IMR-90 (cell line): ENCODE measurements around the gene TBC1D22A. TPM values are rescaled to one million over a fixed set of nuclear protein-coding genes. Genes with fewer than 3 reads are reported as not detected.

Experiments used
- ATAC-seq: fragments of 200-7000 bp; cut with Tn5 transposase; 2 replicates; pipeline ENCODE4 v1.9.1; 2020; ENCODE audit warnings: low read depth, mild to moderate bottlenecking, moderate library complexity
- BruUV-seq: library from RNA; stranded (reverse); fragments of 400-500 nt; replicated peaks from 2 replicates; lab custom pipeline; 2021; lab: Mats Ljungman, UMichigan
- CTCF ChIA-PET: fragments of 300-600 bp; formaldehyde crosslinking; extraction: SDS; loops from one replicate; lab custom pipeline; 2021; ENCODE audit warnings: antibody characterized with exemption; lab: Yijun Ruan, JAX
- POLR2A ChIA-PET: fragments of 300-600 bp; sonication (Branson Sonifier 250); formaldehyde crosslinking; loops from one replicate; lab custom pipeline; 2022; ENCODE audit warnings: antibody characterized with exemption; ENCODE audit not compliant: unreplicated experiment; lab: Charles Lee
- DNase-seq: peaks from one replicate; pipeline ENCODE4 v3.0.0; 2013
- H2AFZ ChIP-seq: replicated peaks from 2 replicates; pipeline ENCODE3; 2013; ENCODE audit warnings: low read length, mild to moderate bottlenecking; ENCODE audit not compliant: poor library complexity
- H2AK5ac ChIP-seq: 2 replicates; pipeline ENCODE4 v1.6.1; 2013; ENCODE audit warnings: low read depth, low read length, inconsistent platforms
- H2AK9ac ChIP-seq: replicated peaks from 2 replicates; pipeline ENCODE3; 2013; ENCODE audit warnings: mild to moderate bottlenecking, low read depth, low read length, moderate library complexity; ENCODE audit not compliant: poor library complexity
- H2BK120ac ChIP-seq: 2 replicates; pipeline ENCODE4 v1.6.1; 2013; ENCODE audit warnings: low read depth, low read length, inconsistent platforms
- H2BK15ac ChIP-seq: 3 replicates; pipeline ENCODE4 v1.6.1; 2013; ENCODE audit warnings: low read depth, low read length, inconsistent platforms
- H2BK20ac ChIP-seq: 2 replicates; pipeline ENCODE4 v1.6.1; 2013; ENCODE audit warnings: low read depth, mild to moderate bottlenecking, inconsistent platforms, low read length, moderate library complexity
- H2BK5ac ChIP-seq: 2 replicates; pipeline ENCODE4 v1.6.1; 2013; ENCODE audit warnings: mild to moderate bottlenecking, low read depth, low read length, inconsistent platforms; ENCODE audit not compliant: poor library complexity, severe bottlenecking
- H3K14ac ChIP-seq: replicated peaks from 2 replicates; pipeline ENCODE4 v1.6.1; 2013; ENCODE audit warnings: low read depth, low read length, inconsistent platforms
- H3K18ac ChIP-seq: 2 replicates; pipeline ENCODE4 v1.6.1; 2013; ENCODE audit warnings: low read depth, low read length, control low read depth
- H3K23ac ChIP-seq: 2 replicates; pipeline ENCODE4 v1.6.1; 2013; ENCODE audit warnings: low read depth, low read length, inconsistent platforms
- H3K27ac ChIP-seq: 2 replicates; pipeline ENCODE4 v1.5.1; 2013; ENCODE audit warnings: mild to moderate bottlenecking, control low read depth, low read length; ENCODE audit not compliant: insufficient read depth
- H3K27me3 ChIP-seq: 2 replicates; pipeline ENCODE4 v1.6.1; 2013; ENCODE audit warnings: low read length; ENCODE audit not compliant: control insufficient read depth, insufficient read depth
- H3K36me3 ChIP-seq: 2 replicates; pipeline ENCODE4 v1.6.1; 2013; ENCODE audit warnings: low read length, mixed read lengths; ENCODE audit not compliant: control insufficient read depth, insufficient read depth
- H3K4ac ChIP-seq: 2 replicates; pipeline ENCODE4 v1.6.1; 2013; ENCODE audit warnings: low read depth, low read length, inconsistent platforms
- H3K4me1 ChIP-seq: 2 replicates; pipeline ENCODE4 v1.6.1; 2013; ENCODE audit warnings: low read length, mixed read lengths; ENCODE audit not compliant: control insufficient read depth, insufficient read depth
- H3K4me2 ChIP-seq: 2 replicates; pipeline ENCODE4 v1.6.1; 2013; ENCODE audit warnings: low read depth, mild to moderate bottlenecking, control low read depth, low read length, moderate library complexity
- H3K4me3 ChIP-seq: 2 replicates; pipeline ENCODE4 v1.5.1; 2013; ENCODE audit warnings: low read depth, mild to moderate bottlenecking, control low read depth, low read length, moderate library complexity; ENCODE audit not compliant: insufficient read depth
- H3K56ac ChIP-seq: 2 replicates; pipeline ENCODE4 v1.6.1; 2013; ENCODE audit warnings: low read length, inconsistent platforms; ENCODE audit not compliant: insufficient read depth; ENCODE audit errors: extremely low read depth
- H3K79me1 ChIP-seq, 2 experiments: 2 replicates each; pipeline ENCODE4 v1.6.1; 2013; ENCODE audit warnings: low read length in 2 of 2, inconsistent platforms in 1 of 2, low read depth in 1 of 2
- H3K9ac ChIP-seq: 2 replicates; pipeline ENCODE4 v1.6.1; 2013; ENCODE audit warnings: low read depth, low read length, control low read depth
- H3K9me1 ChIP-seq: 2 replicates; pipeline ENCODE4 v1.6.1; 2013; ENCODE audit warnings: low read length, inconsistent platforms; ENCODE audit not compliant: insufficient read depth
- H3K9me3 ChIP-seq: 2 replicates; pipeline ENCODE4 v1.6.1; 2013; ENCODE audit warnings: low read length; ENCODE audit not compliant: control insufficient read depth, insufficient read depth
- H4K20me1 ChIP-seq: 2 replicates; pipeline ENCODE4 v1.6.1; 2013; ENCODE audit warnings: low read length, inconsistent platforms; ENCODE audit not compliant: insufficient read depth
- H4K5ac ChIP-seq: 2 replicates; pipeline ENCODE4 v1.6.1; 2013; ENCODE audit warnings: mild to moderate bottlenecking, low read depth, low read length, control low read depth
- H4K8ac ChIP-seq, 2 experiments: 2 replicates each; pipeline ENCODE4 v1.6.1; 2013; ENCODE audit warnings: low read depth in 2 of 2, low read length in 2 of 2, control low read depth in 1 of 2, inconsistent platforms in 1 of 2
- H4K91ac ChIP-seq: 2 replicates; pipeline ENCODE4 v1.6.1; 2013; ENCODE audit warnings: low read depth, low read length, inconsistent platforms; ENCODE audit not compliant: insufficient read depth
- BHLHE40 ChIP-seq: fragments of 150-350 bp; IDR thresholded peaks from 2 replicates; pipeline ENCODE4 v1.6.1; 2016; ENCODE audit warnings: mild to moderate bottlenecking, low read depth, low read length
- CHD1 ChIP-seq: IDR thresholded peaks from 2 replicates; pipeline ENCODE4 v1.6.1; 2012; ENCODE audit warnings: low read depth, low read length, improper control_type of control experiment
- MAFK ChIP-seq: IDR thresholded peaks from 2 replicates; pipeline ENCODE4 v1.6.1; 2012; ENCODE audit warnings: low read depth, low read length, improper control_type of control experiment
- MAZ ChIP-seq: IDR thresholded peaks from 2 replicates; pipeline ENCODE4 v1.6.1; 2012; ENCODE audit warnings: low read depth, mild to moderate bottlenecking, low read length, improper control_type of control experiment, moderate library complexity, borderline replicate concordance
- NFE2L2 ChIP-seq: fragments of 150-350 bp; IDR thresholded peaks from 2 replicates; pipeline ENCODE4 v1.6.1; 2016; ENCODE audit warnings: low read depth, mild to moderate bottlenecking, low read length
- RCOR1 ChIP-seq: IDR thresholded peaks from 2 replicates; pipeline ENCODE4 v1.6.1; 2012; ENCODE audit warnings: mild to moderate bottlenecking, low read length, improper control_type of control experiment; ENCODE audit not compliant: insufficient replicate concordance
- WGBS, 2 experiments: methylation state at CpG; one replicate each; pipeline versions ENCODE4 v1.1.5 to v1.1.7; 2013; ENCODE audit warnings: missing lambda C conversion rate in 2 of 2; ENCODE audit not compliant: insufficient read length in 1 of 2; ENCODE audit errors: extremely low coverage in 2 of 2; 5-methylcytosine and 5-hydroxymethylcytosine counted together
- dilution Hi-C: fragments of 300-500 bp; cut with HindIII; formaldehyde crosslinking; loops from one replicate; pipeline ENCODE4 v1.14.3; 2018; ENCODE audit warnings: low sequenced_read_pairs; ENCODE audit not compliant: unreplicated experiment
- in situ Hi-C: fragments of 300-500 bp; cut with MboI; formaldehyde crosslinking; loops from 3 replicates; pipeline ENCODE4 v1.14.3; 2019; ENCODE audit warnings: low sequenced_read_pairs, inconsistent platforms, mixed read lengths
- intact Hi-C: fragments of 100-400 bp; cut with micrococcal nuclease; formaldehyde crosslinking; loops from 2 replicates; pipeline ENCODE4 v1.10.0; 2022
- polyA plus RNA-seq, 3 experiments: library from polyadenylated mRNA; depleted of rRNA; stranded (reverse); fragments of >200 nt; gene quantifications; 2 replicates each; pipeline ENCODE4 v1.2.3, GENCODE V29; 2012; ENCODE audit warnings: low replicate concordance in 1 of 3
- total RNA-seq: library from RNA; depleted of rRNA; stranded (reverse); fragments of >200 nt; gene quantifications from 2 replicates; pipeline ENCODE4 v1.2.3, GENCODE V29; 2012
- TF ChIP-seq, protein P1 (sequence below): conservative IDR thresholded peaks from 2 replicates; pipeline ENCODE4 v1.5.1; 2012; ENCODE audit warnings: mild to moderate bottlenecking, low read depth, low read length, improper control_type of control experiment

The TBC1D22A gene
- total and polyA plus RNA-seq, 2 of the 4 experiments (the other 2 are of a cell fraction) = 9.0 to 16.7 TPM

DNA sequence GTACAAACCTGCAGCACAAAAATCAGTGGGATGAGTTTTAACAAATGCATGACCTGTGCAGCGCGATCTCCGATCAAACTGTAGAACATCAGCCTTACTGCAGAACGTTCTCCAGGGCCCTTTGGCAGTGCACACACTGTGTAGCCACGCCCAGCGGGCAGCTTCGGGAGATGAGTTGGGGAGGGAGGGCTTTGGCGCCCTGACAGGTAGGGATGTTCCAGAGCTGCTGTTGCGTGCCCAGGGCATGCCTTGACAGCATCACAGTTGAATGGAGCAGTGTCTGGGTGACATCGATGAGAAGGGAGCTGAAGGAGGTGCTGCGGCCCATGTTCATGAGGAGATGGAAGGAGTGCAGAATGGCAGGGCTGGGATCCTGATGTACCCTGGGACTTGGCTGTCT, 80.2 kb downstream of the TBC1D22A start:
- no peak for ATAC-seq

More for the DNA sequence above, 80.2 kb downstream of the TBC1D22A start:
- no peak overlapping the region for H2AK9ac ChIP-seq
- H3K23ac ChIP-seq = no peak overlapping the region
- H2BK120ac ChIP-seq = no peak overlapping the region
- no peak overlapping the region for H2BK5ac ChIP-seq
- H3K27ac ChIP-seq = no peak overlapping the region
- H3K18ac ChIP-seq = no peak overlapping the region
- H4K8ac ChIP-seq = no peak overlapping the region
- H3K27me3 ChIP-seq = no peaks in the 10 kb centered on the region
- in situ Hi-C loops (no loop called here), intact Hi-C loops (loop anchor here (10.0 kb wide), 1 partner anchor 312 kb away; no protein-coding TSS in a partner anchor), dilution Hi-C loops (no loop called here)
- no peak for DNase-seq
- no peak overlapping the region for H2AFZ ChIP-seq
- H4K5ac ChIP-seq = no peak overlapping the region
- H3K36me3 ChIP-seq = peaks cover 1% of the 10 kb centered on the region; the same call in 1 of the 2 replicates
- peaks cover 30 to 39% of the 10 kb centered on the region in 2 experiments for H3K79me1 ChIP-seq
- 97% methylated on average over 7 of the region's 11 CpGs; no CpG with 5 or more reads in 1 of the 2 experiments for whole genome bisulfite sequencing, 2 experiments
- BruUV-seq = no TSS peak
- no peak overlapping the region for H3K4ac ChIP-seq
- H4K20me1 ChIP-seq = peaks cover 9% of the 10 kb centered on the region
- no peak overlapping the region for H3K9ac ChIP-seq
- H3K9me1 ChIP-seq = peaks cover 20% of the 10 kb centered on the region
- no peak overlapping the region for H2BK20ac ChIP-seq
- no peak overlapping the region for H3K4me2 ChIP-seq
- CTCF ChIA-PET = no interaction called here
- H3K14ac ChIP-seq = no peak overlapping the region
- H3K9me3 ChIP-seq = no peaks in the 10 kb centered on the region
- H2AK5ac ChIP-seq = peak overlapping the region; percentile 48; the same call in 1 of the 2 replicates
- POLR2A ChIA-PET = no interaction called here
- H2BK15ac ChIP-seq = no peak overlapping the region
- TF ChIP-seq NFE2L2 (no peak), MAZ (no peak), CHD1 (no peak), RCOR1 (no peak), BHLHE40 (no peak), MAFK (no peak)
- TF ChIP-seq, protein P1, sequence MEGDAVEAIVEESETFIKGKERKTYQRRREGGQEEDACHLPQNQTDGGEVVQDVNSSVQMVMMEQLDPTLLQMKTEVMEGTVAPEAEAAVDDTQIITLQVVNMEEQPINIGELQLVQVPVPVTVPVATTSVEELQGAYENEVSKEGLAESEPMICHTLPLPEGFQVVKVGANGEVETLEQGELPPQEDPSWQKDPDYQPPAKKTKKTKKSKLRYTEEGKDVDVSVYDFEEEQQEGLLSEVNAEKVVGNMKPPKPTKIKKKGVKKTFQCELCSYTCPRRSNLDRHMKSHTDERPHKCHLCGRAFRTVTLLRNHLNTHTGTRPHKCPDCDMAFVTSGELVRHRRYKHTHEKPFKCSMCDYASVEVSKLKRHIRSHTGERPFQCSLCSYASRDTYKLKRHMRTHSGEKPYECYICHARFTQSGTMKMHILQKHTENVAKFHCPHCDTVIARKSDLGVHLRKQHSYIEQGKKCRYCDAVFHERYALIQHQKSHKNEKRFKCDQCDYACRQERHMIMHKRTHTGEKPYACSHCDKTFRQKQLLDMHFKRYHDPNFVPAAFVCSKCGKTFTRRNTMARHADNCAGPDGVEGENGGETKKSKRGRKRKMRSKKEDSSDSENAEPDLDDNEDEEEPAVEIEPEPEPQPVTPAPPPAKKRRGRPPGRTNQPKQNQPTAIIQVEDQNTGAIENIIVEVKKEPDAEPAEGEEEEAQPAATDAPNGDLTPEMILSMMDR = no peak
- H3K4me3 ChIP-seq = no peak overlapping the region
- H3K56ac ChIP-seq = no peak overlapping the region
- peaks cover 14% of the 10 kb centered on the region for H3K4me1 ChIP-seq
- no peak overlapping the region for H4K91ac ChIP-seq
